Natural killer cell (primary cell): ENCODE data around the gene GPR157. TPM values are rescaled to one million over a fixed set of nuclear protein-coding genes. Genes with fewer than 3 reads are reported as not detected.

Experiments
- ATAC-seq, 3 donors: fragments of 150-1000 bp in 2 of 3; fragments of 200-7000 bp in 1 of 3; cut with Tn5 transposase; 1 replicate in 1 of 3; 2 replicates in 2 of 3; pipeline ENCODE4 v1.10.0; 2021; ENCODE audit warnings: mild to moderate bottlenecking in 2 of 3, moderate library complexity in 2 of 3
- DNase-seq, 2 donors: peaks; one replicate each; pipeline versions ENCODE4 v3.0.0 to v3.0.0-alpha.2; 2013 to 2021; ENCODE audit warnings: mixed read lengths in 1 of 2
- H3K27ac ChIP-seq: one replicate; pipeline ENCODE4 v1.5.1; 2013; ENCODE audit warnings: mild to moderate bottlenecking, low read length
- H3K27me3 ChIP-seq: one replicate; pipeline ENCODE4 v1.6.1; 2013; ENCODE audit warnings: low read length; ENCODE audit not compliant: control insufficient read depth, insufficient read depth
- H3K36me3 ChIP-seq: one replicate; pipeline ENCODE4 v1.6.1; 2013; ENCODE audit warnings: low read length; ENCODE audit not compliant: control insufficient read depth, insufficient read depth
- H3K4me1 ChIP-seq: one replicate; pipeline ENCODE4 v1.6.1; 2013; ENCODE audit warnings: low read length; ENCODE audit not compliant: control insufficient read depth, insufficient read depth
- H3K4me3 ChIP-seq: one replicate; pipeline ENCODE4 v1.5.1; 2013; ENCODE audit warnings: low read length
- H3K9me3 ChIP-seq: one replicate; pipeline ENCODE4 v1.6.1; 2013; ENCODE audit warnings: low read length; ENCODE audit not compliant: control insufficient read depth, insufficient read depth
- H3K27ac Mint-ChIP-seq, 2 donors: one replicate each; pipeline ENCODE4 v1.8.0; 2022; ENCODE audit warnings: mild to moderate bottlenecking in 2 of 2, mixed read lengths in 2 of 2, moderate library complexity in 1 of 2
- H3K27me3 Mint-ChIP-seq, 2 donors: one replicate each; pipeline ENCODE4 v1.8.0; 2022; ENCODE audit warnings: low read depth in 2 of 2, mixed read lengths in 2 of 2
- H3K36me3 Mint-ChIP-seq: one replicate; pipeline ENCODE4 v1.8.0; 2022; ENCODE audit warnings: mixed read lengths
- H3K4me1 Mint-ChIP-seq, 2 donors: one replicate each; pipeline ENCODE4 v1.8.0; 2022; ENCODE audit warnings: mixed read lengths in 2 of 2
- H3K4me3 Mint-ChIP-seq: one replicate; pipeline ENCODE4 v1.8.0; 2022; ENCODE audit warnings: mild to moderate bottlenecking, moderate library complexity, mixed read lengths
- H3K9me3 Mint-ChIP-seq, 2 donors: one replicate each; pipeline ENCODE4 v1.8.0; 2022; ENCODE audit warnings: mixed read lengths in 2 of 2
- CTCF ChIP-seq: fragments of 200-600 bp; IDR thresholded peaks from one replicate; pipeline ENCODE4 v1.8.0; 2022; ENCODE audit warnings: antibody characterized with exemption
- WGBS: methylation state at CpG from one replicate; pipeline ENCODE4 v1.1.7; 2013; ENCODE audit warnings: missing lambda C conversion rate; ENCODE audit not compliant: insufficient coverage; 5-methylcytosine and 5-hydroxymethylcytosine counted together
- intact Hi-C: fragments of 100-400 bp; cut with micrococcal nuclease; formaldehyde crosslinking; loops from one replicate; pipeline ENCODE4 v1.14.2; 2022
- total RNA-seq, 4 donors: library from RNA; stranded (reverse); fragments of 120-200 nt in 1 of 4; gene quantifications; one replicate each; pipeline versions ENCODE4 v1.2.3 to v1.2.4, GENCODE V29; 2013 to 2022

The GPR157 gene
- total RNA-seq, 3 donors from 2014 or later (not counting 1 experiment from before 2014, with no cell fraction given), result 1.00 to 1.2 (median 1.1) TPM

GRCh38 chr1:9165396-9165795, 36.5 kb upstream of the GPR157 start:
- H3K27ac ChIP-seq, result no peak overlapping the region
- intact Hi-C loops, result no loop called here
- H3K9me3 Mint-ChIP-seq, result no peaks in the 10 kb centered on the region
- H3K36me3 ChIP-seq, result no peaks in the 10 kb centered on the region
- no peak for DNase-seq
- no peaks in the 10 kb centered on the region for H3K4me1 Mint-ChIP-seq
- H3K4me3 ChIP-seq, result no peak overlapping the region
- H3K36me3 Mint-ChIP-seq, result no peaks in the 10 kb centered on the region
- WGBS, result 92% methylated on average over 7 of the region's 7 CpGs
- H3K27ac Mint-ChIP-seq, result no peak overlapping the region
- TF ChIP-seq CTCF, result no peak
- H3K4me1 ChIP-seq, result peaks cover 3% of the 10 kb centered on the region
- no peak for ATAC-seq
- H3K4me3 Mint-ChIP-seq, result no peak overlapping the region
- H3K27me3 ChIP-seq, result no peaks in the 10 kb centered on the region
- peaks cover 0 to 3% of the 10 kb centered on the region in 2 donors for H3K27me3 Mint-ChIP-seq
- no peaks in the 10 kb centered on the region for H3K9me3 ChIP-seq

GRCh38 chr1:9164919-9165318, 36.0 kb upstream of the GPR157 start:
- Histone ChIP-seq H3K36me3 (no peaks in the 10 kb centered on the region), H3K9me3 (no peaks in the 10 kb centered on the region), H3K27ac (no peak overlapping the region), H3K4me1 (peaks cover 3% of the 10 kb centered on the region), H3K4me3 (no peak overlapping the region), H3K27me3 (no peaks in the 10 kb centered on the region)
- Mint-ChIP-seq H3K4me3 (no peak overlapping the region), H3K27me3 (peaks cover 0 to 3% of the 10 kb centered on the region in 2 donors), H3K9me3 (no peaks in the 10 kb centered on the region), H3K4me1 (no peaks in the 10 kb centered on the region), H3K27ac (no peak overlapping the region), H3K36me3 (no peaks in the 10 kb centered on the region)
- no peak for TF ChIP-seq CTCF
- WGBS, result 73% methylated on average over 7 of the region's 7 CpGs
- ATAC-seq (no peak), DNase-seq (no peak)
- intact Hi-C loops, result no loop called here

- peaks cover 0 to 3% of the 10 kb centered on the region in 2 donors for H3K27me3 Mint-ChIP-seq
- no peak overlapping the region for H3K27ac Mint-ChIP-seq
- Histone ChIP-seq H3K27me3 (no peaks in the 10 kb centered on the region), H3K4me1 (peaks cover 3% of the 10 kb centered on the region), H3K27ac (no peak overlapping the region), H3K36me3 (no peaks in the 10 kb centered on the region), H3K9me3 (no peaks in the 10 kb centered on the region), H3K4me3 (no peak overlapping the region)
- intact Hi-C loops, result no loop called here
- H3K36me3 Mint-ChIP-seq, result no peaks in the 10 kb centered on the region
- no peak for TF ChIP-seq CTCF
- no peak for DNase-seq
- H3K9me3 Mint-ChIP-seq, result no peaks in the 10 kb centered on the region
- H3K4me3 Mint-ChIP-seq, result no peak overlapping the region
- ATAC-seq, result no peak
- no peaks in the 10 kb centered on the region for H3K4me1 Mint-ChIP-seq
- 51% methylated on average over 4 of the region's 4 CpGs for WGBS
These were observed 35.6 kb upstream of the GPR157 start for GRCh38 chr1:9164532-9164900.

- intact Hi-C loops, result no loop called here
- Mint-ChIP-seq H3K27me3 (no peaks in the 10 kb centered on the region), H3K9me3 (no peaks in the 10 kb centered on the region), H3K27ac (no peak overlapping the region), H3K4me1 (no peaks in the 10 kb centered on the region), H3K36me3 (no peaks in the 10 kb centered on the region), H3K4me3 (no peak overlapping the region)
- H3K27ac ChIP-seq, result no peak overlapping the region
- TF ChIP-seq CTCF, result no peak
- ATAC-seq (no peak), DNase-seq (no peak)
- peaks cover 3% of the 10 kb centered on the region for H3K4me1 ChIP-seq
- 89% methylated on average over 5 of the region's 9 CpGs for WGBS
- no peaks in the 10 kb centered on the region for H3K9me3 ChIP-seq
- H3K27me3 ChIP-seq, result no peaks in the 10 kb centered on the region
- no peaks in the 10 kb centered on the region for H3K36me3 ChIP-seq
- no peak overlapping the region for H3K4me3 ChIP-seq
These were observed 33.1 kb upstream of the GPR157 start for GRCh38 chr1:9161963-9162362.
